ENCODE measurements around the gene ATRNL1. TPM values are rescaled to one million over a fixed set of nuclear protein-coding genes. Genes with fewer than 3 reads are reported as not detected.

Gene ATRNL1
- total and polyA plus RNA-seq, 2 experiments from 2014 or later = 4.8 to 29.7 TPM

- TF ChIP-seq ZNF462 (CRISPR knock-in tag; IDR thresholded peaks at IDR 0.05) (no peak), ZNF331 (CRISPR knock-in tag; IDR thresholded peaks at IDR 0.05; ENCODE audit: low read depth) (no peak), STAT1 (IDR thresholded peaks at IDR 0.05; ENCODE audit: unreplicated experiment) (no peak), ETS1 (IDR thresholded peaks at IDR 0.05) (no peak)
Observed at GRCh38 chr10:115795964-115796363, 702.8 kb downstream of the ATRNL1 start (continued).

GRCh38 chr10:115801457-115801856 lies 708.3 kb downstream of the ATRNL1 start:
- Mint-ChIP-seq H3K4me1 (peaks cover 29% of the 10 kb centered on the region), H3K27ac (peak overlapping the region; percentile 18; the same call in 1 of the 2 replicates), H3K4me3 (peak overlapping the region; percentile 24; the same call in 1 of the 3 replicates), H3K9me3 (no peaks in the 10 kb centered on the region), H3K27me3 (ENCODE audit: insufficient read depth, low read depth, poor library complexity) (no peaks in the 10 kb centered on the region), H3K36me3 (ENCODE audit: low read depth) (no peaks in the 10 kb centered on the region)
- peak; percentile 58 for ATAC-seq
- Histone ChIP-seq H3K27ac (ENCODE audit: low read depth) (no peak overlapping the region), H3K4me3 (no peak overlapping the region), H4K20me1 (replicated peaks; ENCODE audit: insufficient read depth) (no peaks in the 10 kb centered on the region), H3K4me2 (peak overlapping the region; percentile 25; the same call in 1 of the 2 replicates), H3K79me2 (replicated peaks; ENCODE audit: insufficient read depth) (no peaks in the 10 kb centered on the region), H3K27me3 (ENCODE audit: insufficient read depth) (no peaks in the 10 kb centered on the region), H3K4me1 (ENCODE audit: insufficient read depth) (peaks cover 24% of the 10 kb centered on the region), H2AFZ (no peak overlapping the region), H3K36me3 (ENCODE audit: insufficient read depth) (no peaks in the 10 kb centered on the region), H3F3A (replicated peaks; ENCODE audit: low read depth) (no peaks in the 10 kb centered on the region), H3K9me2 (ENCODE audit: insufficient read depth) (no peaks in the 10 kb centered on the region)
- no peak for DNase-seq (ENCODE audit: low spot score)
- no peak for TF ChIP-seq EZH2 (IDR thresholded peaks at IDR 0.05; ENCODE audit: low read depth, unreplicated experiment)
- peak; percentile 58; the same call in 1 of the 2 replicates for TF ChIP-seq NANOG (IDR thresholded peaks at IDR 0.05; ENCODE audit: borderline replicate concordance)

All from GM23338 (cell line).